Measurements from ENCODE around the gene TARM1.

The TARM1 gene

DNA sequence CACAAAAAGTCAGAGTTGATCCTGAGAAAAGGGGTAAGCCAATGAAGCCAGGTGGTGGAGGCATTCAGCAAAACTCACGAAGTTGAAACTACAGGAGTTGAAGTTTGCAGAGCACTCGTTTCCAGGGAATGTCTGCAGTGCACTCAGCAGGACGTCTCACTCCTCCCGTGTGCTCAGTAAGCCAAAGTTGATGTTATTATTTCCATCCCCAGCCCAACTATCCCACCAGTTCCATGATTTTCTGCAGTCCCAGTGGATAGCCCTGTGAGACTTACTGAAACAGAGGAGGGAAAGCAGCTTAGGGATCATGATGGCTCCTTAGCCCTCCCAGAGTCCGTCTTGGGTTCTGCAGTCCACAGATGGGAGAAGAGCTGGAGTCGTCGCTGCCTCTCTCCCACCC lies at the start of gene TARM1:
Gene TARM1 (minus strand): TSS at position 334 of the 400 bp plus-strand sequence. CDS start 25 bp downstream, at position 309.
- DNase-seq, result no peak

DNA sequence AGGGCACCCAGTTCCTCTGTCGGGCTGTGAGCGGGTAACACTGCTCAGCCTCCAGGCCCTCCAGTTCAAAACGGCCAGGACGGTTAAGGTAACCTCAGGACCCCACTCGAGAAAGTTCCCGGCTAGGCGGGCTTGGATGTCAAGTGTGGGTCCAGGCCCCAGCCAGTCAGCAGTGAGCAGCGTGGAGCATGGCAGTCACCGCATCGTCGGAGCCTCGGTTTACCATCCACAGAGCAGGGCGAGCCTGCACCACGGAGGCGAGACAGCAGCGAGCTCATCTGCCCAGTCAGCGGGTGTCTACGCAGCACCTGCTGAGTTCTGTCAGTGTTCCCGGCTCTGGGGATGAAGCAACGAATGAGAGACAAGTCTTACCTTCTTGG lies 48.4 kb upstream of the TARM1 start:
- DNase-seq, result no peak

DNA sequence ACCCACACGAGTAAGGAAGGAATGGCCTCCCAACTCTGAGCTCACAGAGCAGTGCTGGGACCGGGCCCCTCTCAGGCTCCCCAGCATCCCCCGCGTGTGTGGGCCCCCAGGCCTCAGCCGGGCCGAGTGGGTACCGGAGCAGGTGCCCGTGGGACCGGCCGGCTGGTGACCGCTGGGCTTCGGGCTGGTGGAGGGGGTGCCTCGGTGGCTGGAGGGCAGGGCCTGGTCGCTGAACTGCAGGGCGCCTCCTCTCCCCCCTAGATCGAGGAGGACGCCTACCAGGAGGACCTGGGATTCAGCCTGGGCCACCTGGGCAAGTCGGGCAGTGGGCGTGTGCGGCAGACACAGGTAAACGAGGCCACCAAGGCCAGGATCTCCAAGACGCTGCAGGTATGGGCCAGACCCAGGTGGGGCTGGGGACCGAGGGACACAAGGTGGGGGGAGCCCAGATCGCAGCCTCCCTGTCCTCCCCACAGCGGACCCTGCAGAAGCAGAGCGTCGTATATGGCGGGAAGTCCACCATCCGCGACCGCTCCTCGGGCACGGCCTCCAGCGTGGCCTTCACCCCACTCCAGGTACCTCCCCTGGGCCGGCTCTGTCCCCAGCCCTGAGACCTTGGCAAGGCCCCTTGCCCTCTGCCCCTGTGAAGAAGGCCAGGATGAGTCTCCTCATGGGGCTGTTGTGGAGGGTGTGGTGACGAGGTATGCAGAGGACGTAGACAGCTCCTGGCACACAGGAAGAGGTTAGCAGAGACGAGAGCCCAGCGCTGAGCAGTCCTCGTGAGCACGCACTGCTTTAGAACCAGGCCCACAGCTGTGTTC lies 47.8 kb upstream of the TARM1 start:
- no peak for DNase-seq

DNA sequence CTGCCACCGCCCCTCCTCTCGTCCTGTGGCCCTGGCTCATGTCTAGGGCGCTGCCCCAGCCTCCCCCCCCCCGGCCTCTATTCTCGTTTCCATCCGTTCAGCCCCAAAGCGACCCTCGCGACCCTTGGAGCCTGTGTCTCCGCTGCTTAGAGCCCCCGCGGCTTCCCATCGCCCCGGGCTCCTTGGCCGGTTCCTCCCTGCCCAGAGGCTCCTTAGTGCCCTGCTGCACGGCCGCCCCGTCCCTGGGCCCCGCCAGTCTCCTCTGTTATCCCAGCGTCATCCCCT lies 47.2 kb upstream of the TARM1 start:
- DNase-seq, result no peak

DNA sequence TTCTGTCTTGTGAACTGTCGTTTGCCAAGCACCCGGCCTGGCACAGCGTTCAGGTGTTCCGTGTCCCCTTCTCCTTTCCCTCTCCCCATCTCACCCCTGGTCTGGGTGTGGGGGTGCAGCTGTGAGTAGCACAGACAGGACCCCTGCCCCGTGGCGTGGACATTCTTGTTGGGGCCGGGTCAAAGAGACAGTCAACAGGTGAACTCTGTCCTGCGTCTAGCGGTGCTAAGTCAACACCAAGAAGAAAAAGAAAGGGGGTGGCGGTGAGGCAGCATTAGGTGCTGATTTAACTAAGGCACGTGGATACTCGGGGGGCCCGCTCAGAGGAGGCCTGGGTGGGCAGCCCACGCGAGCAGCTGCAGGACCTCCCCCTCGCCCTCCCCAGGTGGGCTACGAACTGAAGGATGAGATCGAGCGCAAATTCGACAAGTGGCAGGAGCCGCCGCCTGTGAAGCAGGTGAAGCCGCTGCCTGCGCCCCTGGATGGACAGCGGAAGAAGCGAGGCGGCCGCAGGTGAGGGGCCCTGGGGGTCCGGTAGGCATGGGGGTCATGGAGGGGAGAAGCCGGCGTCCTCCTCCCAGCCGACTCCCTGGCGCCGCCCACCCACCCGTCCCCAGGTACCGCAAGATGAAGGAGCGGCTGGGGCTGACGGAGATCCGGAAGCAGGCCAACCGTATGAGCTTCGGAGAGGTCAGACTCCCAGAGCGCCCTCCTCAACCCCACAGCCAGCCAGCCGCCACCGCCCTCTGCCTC lies 46.7 kb upstream of the TARM1 start:
- DNase-seq, result no peak

DNA sequence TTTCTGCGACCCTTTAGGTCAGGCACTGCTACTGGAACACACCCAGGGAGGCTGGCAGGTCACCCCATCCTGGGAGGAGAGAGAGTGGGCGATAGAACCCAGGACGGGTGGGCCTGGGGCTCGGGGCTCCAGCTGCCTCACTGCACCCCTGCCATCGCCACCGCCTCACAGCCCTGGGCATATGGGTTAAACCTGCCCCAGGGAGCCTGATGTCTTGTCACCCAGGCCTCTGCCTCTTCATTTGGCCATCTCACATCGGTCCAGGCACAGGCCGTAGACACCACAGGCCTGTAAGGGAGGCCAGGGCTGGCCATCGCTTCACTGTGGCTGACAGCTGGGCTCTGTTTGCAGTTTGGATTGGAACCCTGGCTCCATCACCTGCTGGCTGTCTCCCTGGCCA lies 44.5 kb upstream of the TARM1 start:
- DNase-seq, result no peak

DNA sequence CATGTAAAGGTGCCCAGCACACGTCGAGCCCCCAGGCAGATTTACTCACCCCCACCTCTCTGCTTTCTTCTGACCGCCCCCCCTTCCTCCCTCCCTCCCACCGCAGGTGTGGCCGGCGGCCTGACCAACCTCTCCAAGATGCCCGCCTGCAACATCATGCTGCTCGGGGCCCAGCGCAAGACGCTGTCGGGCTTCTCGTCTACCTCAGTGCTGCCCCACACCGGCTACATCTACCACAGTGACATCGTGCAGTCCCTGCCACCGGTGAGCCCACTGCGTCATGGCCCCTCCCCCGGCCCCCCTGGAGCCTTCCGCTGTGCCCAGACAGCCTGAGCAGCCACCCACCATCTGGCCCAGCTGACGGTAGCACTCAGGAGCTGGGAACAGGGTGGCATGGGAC lies 43.2 kb upstream of the TARM1 start:
- no peak for DNase-seq

DNA sequence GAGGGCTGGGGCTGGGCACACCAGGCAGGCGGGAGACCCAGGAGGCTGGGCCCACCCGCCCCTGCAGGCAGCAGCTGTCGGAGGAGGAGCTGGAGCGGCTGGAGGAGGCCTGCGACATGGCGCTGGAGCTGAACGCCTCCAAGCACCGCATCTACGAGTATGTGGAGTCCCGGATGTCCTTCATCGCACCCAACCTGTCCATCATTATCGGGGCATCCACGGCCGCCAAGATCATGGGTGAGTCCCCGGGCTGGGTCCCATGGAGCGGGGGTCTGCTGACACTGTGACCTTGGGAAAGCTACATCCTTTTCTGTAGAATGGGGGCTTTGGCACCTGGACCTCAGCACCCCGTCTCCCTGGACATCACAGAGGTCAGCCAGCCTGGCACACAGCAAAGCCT lies 42.5 kb upstream of the TARM1 start:
- no peak for DNase-seq

DNA sequence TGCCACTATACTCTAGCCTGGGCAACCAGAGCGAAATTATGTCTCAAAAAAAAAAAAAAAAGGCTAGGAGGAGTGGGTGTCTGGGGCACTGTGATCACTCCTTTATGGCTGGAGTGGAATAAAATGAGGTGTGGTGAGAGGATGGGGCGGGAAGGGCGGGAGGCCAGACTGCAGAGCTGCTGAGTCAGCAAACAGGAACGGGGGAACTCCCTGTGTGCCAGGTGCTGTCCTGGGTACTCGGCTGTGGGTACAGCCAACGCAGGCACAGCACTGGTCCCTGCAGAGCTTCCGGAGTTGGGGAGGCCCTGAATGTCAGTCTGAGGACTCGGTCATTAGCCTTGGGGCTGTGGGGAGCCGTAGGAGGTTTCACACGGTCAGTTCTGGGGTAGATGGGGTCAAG lies 40.1 kb upstream of the TARM1 start:
- DNase-seq, result no peak

DNA sequence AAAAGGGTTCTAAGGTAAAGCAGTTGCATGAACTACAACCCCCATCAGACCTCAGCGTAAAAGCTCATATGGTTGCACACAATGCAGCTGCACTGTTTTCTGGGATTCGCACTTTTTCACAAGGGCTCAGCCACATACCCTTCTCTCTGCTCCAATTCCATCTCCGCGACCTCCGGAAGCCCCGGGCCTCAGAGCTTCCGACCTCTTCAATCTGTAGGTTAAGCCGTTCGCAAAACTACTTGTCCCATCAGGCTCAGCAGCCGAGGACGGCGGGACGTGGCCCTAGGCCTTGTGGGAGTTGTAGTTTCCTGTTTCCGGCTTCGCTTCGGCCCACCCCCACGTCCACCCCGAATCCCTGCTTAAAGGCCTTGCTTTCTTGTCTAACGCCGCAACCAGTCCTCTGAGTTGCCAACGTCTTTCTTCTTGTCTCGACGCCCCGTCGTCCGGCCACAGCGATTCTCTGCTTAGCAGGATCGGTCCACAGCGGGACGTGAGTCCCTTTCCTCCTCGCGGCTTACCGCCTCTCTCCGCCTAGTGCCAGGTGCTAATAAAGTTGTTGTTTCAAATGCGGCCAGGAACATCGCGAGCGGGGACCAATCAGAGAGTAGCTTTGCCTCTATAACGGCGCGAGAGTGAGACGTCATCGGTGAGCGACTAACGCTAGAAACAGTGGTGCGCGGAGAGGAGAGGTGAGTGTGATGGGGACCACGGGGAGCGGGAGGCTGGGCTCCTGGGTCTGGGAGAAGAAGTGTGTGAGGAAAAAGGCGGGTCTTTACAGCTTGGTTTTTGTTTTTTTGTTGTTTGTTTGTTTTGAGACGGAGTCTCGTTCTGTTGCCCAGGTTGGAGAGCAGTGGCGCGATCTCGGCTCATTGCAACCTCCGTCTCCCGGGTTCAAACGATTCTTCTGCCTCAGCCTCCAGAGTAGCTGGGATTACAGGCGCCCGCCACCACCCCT lies 34.2 kb upstream of the TARM1 start, which contains the start of the genes PRPF31 and TFPT:
Gene PRPF31 (plus strand): TSS at position 646 of the 955 bp plus-strand sequence. CDS start 2,525 bp downstream, outside the sequence.
Gene TFPT (minus strand): TSS at position 549 of the 955 bp plus-strand sequence. CDS start 388 bp downstream, at position 161.
- DNase-seq, result peak; percentile 70 to 100 (median 96)

DNA sequence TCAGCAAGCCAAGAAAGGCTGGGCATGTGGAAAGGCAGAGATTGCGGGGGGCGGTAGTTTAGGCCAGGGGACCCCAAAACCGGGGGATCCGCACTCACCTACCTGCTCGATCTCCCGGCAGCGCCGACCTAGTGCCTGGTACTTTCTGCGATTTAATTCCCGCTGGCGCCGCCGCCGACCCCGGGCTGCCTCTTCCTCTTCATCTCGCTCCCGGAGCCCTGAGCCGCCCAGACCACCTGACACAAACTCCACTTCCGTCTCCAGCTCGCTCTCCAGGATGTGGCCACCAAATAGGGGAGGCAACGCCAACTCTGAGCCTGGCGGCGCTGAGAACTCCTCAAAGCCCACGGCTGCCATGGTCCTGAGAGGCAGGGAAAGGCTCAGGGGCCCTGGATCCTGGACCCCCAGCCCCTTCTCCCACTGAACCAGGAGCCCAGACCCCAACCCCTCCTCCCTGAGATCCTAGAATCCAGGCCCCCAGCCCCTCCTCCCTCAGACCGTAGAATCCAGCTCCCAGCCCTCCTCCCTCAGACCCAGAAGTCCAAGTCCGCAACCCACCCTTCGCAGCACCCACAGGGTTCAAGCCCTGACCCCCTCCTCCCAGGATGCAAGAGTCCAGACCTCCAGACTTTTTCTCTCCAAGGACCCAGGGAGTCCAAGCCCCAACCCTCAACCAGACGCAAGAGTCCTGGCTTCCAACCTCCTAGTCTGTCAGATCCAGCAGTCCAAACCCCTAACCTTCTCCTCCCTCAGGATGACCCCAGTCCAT lies 33.4 kb upstream of the TARM1 start:
- peak in 31 of 56 donors; percentile 1 to 60 (median 22) for DNase-seq

DNA sequence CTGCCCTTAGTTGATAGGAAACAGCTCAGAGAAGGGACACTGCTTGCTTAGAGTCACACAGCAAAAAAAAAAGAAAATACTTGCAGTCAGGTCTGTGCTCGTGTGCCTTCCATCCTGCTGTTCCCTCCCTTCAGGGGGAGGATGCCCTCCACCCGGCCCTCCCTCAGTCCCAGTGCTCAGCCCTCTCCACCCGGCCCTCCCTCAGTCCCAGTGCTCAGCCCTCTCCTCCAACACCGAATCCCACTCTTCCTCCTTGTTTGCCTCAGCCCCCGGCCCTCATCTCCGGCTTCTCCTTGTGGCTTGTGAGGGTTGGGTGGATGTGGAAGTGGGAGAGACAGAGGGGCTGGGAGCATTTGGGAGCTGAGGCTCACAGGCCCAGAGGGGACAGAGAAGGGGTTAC lies 28.5 kb upstream of the TARM1 start:
- DNase-seq, result no peak

DNA sequence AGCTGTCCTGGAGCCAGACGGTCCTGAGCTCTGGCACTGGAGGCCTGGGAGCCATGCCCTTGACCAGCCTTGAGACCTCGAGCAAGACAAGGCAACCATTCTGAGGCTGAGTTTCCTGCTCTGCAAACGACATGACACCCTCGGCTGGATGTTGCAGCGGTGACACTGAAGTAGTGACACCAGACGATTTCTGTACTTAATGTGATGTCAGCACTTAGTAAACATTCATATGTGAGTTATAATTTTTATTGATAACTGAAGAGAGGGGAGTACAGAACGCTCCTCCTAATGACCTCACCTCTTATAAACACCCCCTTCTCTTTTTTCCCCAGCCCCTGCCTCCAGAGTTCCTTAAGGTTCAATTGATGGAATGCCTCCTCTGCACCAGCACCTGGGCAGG lies 27.3 kb upstream of the TARM1 start:
- DNase-seq, result no peak

DNA sequence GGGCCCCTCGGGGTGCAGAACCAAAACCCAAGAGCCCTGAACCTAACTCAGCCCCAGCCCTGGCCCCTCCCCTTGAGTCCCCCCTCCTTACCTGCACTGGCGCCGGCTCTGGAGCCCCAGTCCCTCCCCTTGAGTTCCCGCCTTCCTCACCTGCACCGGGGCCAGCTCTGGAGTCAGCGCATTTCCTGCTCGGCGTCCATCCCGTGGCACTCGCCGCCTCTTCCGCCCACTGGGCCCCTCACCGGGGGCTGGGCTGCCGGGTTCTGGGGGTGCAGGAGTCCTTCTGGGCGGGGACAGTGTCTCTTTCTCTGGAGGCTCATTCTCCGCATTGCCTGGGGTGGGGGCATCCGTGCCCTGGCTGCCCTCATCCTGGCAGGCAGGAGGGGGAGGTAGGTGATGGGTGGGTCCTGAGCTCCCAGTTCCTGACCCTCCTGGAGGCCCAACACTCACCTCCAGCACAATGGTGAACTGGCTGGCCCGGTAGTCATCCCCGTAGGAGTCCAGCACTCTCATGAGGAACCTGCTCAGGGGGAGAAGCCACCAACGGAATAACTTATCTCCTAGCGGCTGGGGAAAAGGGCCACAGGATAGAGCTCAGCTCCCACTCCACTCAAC lies 26.8 kb upstream of the TARM1 start:
- no peak for DNase-seq

DNA sequence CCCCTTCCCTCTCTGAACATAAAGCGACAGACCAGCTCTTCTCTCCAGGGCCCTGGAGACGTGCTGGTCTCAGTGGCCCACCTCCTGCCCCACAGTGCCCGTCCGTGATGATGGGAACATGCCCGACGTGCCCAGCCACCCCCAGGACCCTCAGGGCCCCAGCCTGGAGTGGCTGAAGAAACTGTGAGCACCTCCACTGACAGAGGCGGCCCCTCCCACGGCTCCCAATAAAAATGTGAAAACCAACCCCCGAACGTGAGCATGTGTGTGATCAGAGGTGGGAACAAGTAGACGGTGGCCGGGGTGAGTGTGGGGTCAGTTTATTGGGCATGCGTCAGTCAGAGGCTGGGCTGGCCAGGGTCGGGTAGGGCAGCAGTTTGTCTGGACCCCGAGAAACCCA lies 25.6 kb upstream of the TARM1 start:
- DNase-seq, result no peak

DNA sequence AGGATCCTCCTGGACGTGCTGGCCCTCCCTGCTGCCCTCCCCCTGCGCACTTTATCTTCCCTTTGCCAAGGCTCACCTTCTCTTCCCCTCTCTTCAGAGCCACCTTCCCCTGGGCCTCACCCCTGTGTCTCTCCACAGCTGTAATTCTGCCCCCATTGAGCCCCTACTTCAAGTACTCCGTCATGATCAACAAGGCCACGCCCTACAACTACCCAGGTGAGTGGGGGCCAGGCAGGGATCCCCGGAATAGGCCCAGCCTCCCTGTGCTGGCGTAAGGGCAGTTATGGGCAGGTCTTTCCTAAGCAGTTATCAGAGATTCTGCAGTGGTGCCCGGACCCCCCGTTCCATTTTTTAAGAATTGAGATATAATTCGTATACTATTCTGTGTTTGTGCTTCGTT lies 24.6 kb upstream of the TARM1 start:
- no peak for DNase-seq

DNA sequence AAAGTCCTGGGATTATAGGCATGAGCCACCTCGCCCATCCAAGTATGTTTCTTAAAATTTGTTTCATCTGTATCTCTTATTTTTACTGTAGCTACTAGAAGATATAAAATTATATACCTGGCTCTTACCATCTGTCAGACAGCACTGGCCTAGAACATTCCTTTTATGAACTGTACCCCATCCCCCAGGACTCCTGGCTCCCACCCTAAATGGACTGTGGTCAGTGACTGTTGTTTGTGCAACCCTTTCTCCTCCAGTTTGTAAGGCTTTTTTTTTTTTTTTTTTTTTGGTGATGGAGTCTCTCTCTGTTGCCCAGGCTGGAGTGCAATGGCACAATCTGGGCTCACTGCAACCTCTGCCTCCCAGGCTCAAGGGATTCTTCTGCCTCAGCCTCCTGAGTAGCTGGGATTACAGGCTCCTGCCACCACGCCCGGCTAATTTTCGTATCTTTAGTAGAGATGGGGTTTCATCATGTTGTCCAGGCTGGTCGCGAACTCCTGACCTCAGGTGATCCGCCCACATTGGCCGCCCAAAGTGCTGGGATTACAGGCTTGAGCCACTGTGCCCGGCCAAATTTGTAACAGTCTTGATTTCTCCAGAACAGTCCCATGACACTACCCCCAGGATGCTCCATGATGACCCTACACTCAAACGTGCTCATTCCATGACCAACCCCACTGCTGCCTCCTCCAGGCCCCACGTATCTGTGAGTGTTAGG lies 24.0 kb upstream of the TARM1 start:
- no peak for DNase-seq

DNA sequence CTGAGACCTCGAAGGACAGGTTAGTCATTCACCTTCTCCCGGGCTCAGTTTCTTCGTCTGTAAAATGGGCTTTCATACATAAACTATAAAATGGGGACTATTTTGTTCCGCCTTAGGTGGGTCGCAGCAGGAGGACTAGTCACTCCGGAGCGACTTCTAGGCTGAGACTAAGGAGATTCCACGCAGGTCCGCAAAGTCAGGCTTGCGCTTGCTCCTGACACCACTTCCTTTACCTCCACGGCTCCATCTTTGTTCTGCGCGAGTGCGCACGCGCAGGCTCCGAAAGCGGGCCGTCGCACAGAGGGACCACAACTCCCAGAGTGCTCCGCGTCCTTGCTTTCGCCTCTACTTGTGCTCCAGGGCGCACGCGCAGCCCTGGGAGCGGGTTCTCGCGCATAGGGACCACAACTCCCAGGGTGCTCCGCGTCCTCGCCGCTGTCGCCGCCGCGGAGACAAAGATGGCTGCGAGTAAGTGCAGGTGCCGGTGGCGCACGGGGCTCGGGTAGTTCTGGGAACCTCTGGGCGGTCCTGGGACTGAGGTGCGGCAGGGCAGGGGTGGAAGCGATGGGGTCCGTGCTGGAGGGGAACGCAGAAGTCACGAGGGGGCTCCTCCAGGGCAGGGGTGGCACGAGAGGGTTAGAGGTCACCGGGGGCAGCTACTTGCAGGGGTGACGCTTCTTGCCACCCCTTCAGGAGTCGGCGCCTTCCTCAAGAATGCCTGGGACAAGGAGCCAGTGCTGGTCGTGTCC lies 21.4 kb upstream of the TARM1 start, which contains the start of gene NDUFA3:
Gene NDUFA3 (plus strand): TSS at position 435 of the 749 bp plus-strand sequence. CDS start 24 bp downstream, at position 459.
- DNase-seq, result peak; percentile 76 to 99 (median 96)

DNA sequence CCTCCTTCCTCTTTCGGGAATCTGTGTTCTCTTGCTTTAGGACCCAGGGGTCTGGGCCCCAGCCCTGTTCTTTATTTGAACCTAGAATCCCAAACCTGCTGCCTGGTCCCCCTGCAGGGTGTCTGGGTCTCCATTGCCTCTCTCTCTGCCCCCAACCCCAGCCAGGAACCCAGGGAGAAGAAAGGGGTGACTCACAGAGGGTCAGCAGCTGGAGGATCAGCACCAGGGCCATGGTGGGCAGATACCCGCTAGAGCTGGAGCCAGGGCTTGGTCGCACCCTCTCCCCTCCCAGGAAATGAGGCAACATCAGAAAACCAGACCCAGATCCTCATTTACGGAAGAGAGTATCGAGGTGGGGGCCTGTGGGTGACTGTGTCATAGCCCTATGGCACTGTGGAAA lies 19.4 kb upstream of the TARM1 start, which contains the start of gene OSCAR:
Gene OSCAR (minus strand): TSS at position 243 of the 400 bp plus-strand sequence. CDS start 11 bp downstream, at position 232.
- peak in 6 of 56 donors; percentile 3 to 33 (median 10) for DNase-seq

All from nucleus accumbens (tissue), 56 donors.